Stimulated activated CD4-positive, alpha-beta T cell treated with anti-CD3 and anti-CD28 coated beads, Interleukin-4, amount 100 ng/mL, for 4 hours (primary cell): Measurements from ENCODE around the gene CDC42SE2.
"Not testable (repeated sequence)": the region's sequence is repeated elsewhere in the genome, so short reads cannot be mapped to it uniquely, and the experiment has no call there.

Source experiments
- DNase-seq, 2 experiments: peaks; one replicate each; pipeline ENCODE4 v3.0.0-alpha.2; 2020

Gene CDC42SE2

DNA sequence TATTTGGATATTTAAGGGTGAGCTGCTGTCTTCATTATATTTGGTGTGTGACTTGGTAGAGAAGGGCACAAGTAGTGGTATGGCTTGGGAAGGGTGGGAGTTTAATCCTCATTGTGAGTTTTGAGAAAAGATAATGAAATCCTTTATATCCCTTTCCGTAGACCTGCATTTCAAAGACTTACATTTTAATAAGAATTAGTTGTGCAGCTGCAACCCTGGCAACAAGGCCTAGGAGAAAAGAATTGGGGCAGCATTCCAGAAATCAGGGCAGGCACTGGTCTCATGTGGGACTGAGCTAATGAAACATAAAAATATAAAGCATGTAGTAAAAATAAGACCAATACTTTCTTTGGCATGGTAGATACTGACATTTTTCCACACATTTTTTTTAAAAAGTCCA lies 60.5 kb downstream of the CDC42SE2 start:
- DNase-seq, result no peak

- DNase-seq, result no peak
Observed at GRCh38 chr5:131328536-131329285, 64.9 kb downstream of the CDC42SE2 start.

GRCh38 chr5:131329286-131329560 lies 65.4 kb downstream of the CDC42SE2 start:
- no peak for DNase-seq

GRCh38 chr5:131330031-131330430 lies 66.2 kb downstream of the CDC42SE2 start:
- no peak for DNase-seq

GRCh38 chr5:131335756-131336155 lies 71.9 kb downstream of the CDC42SE2 start:
- not testable (repeated sequence) for DNase-seq

GRCh38 chr5:131336801-131337200 lies 72.9 kb downstream of the CDC42SE2 start:
- DNase-seq, result not testable (repeated sequence)

GRCh38 chr5:131337240-131338050 lies 73.6 kb downstream of the CDC42SE2 start:
- DNase-seq, result peak in 1 of 2 experiments; percentile 12

GRCh38 chr5:131338051-131338453 lies 74.2 kb downstream of the CDC42SE2 start:
- no peak for DNase-seq

DNA sequence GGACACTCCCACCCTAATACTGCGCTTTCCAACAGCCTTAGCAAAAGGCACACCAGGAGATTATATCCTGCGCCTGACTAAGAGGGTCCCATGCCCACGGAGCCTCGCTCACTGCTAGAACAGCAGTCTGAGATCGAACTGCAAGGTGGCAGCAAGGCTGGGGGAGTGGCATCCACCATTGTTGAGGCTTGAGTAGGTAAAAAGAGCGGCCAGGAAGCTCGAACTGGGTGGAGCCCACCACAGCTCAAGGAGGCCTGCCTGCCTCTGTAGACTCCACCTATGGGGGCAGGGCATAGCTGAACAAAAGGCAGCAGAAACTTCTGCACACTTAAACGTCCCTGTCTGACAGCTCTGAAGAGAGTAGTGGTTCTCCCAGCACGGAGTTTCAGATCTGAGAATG lies 80.4 kb downstream of the CDC42SE2 start:
- not testable (repeated sequence) for DNase-seq

- not testable (repeated sequence) for DNase-seq
Observed at GRCh38 chr5:131346204-131346603, 82.4 kb downstream of the CDC42SE2 start.

GRCh38 chr5:131353991-131354390 lies 90.1 kb downstream of the CDC42SE2 start:
- DNase-seq, result no peak

GRCh38 chr5:131355971-131356528 lies 92.2 kb downstream of the CDC42SE2 start:
- no peak for DNase-seq

DNA sequence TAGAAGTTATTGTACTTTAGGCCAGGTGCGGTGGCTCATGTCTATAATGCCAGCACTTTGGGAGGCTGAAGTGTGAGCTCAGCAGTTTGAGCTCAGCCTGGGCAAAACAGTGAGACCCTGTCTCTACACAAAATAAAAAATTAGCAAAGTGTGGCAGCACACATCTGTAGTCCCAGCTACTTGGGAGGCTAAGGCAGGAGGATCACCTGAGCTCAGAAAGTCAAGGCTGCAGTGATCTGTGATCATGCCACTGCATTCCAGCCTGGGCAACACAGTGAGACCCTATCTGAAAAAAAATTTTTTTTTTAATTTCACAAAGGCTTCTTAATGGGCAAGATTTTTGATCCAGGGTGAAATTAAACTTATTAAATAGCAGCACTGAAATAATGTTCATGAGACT lies 92.8 kb downstream of the CDC42SE2 start:
- no peak for DNase-seq

GRCh38 chr5:131357739-131358561 lies 94.1 kb downstream of the CDC42SE2 start:
- DNase-seq, result peak; percentile 32 to 49

DNA sequence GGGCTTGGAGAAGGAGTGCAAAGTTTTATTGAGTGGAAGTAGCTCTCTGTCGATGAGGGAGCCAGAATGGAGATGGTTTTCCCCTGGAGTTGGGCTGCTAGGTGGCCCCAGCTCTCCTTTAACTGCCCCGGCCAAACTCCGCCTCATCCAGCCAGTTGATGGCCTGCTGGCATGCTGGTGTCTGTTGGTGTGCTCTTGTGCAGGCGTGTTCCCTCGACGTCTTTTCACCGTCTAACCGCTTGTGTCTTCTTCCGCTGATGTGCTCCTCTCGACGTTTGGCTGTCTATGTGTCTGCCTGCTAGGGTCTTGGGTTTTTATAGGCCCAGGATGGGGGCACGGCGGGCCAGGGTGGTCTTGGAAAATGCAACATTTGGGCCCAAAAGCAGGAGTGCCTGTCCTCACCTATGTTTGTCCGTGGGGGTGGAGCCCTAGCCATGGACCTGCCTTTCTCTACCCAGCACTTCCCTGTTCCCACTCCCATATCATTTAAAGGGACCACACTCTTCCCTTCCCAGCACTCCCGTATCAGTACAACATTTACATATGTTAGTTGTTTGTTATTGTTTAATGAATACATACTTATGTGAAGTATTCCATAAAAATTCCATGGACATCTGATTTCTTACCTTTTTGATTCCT lies 97.9 kb downstream of the CDC42SE2 start:
- DNase-seq, result no peak

DNA sequence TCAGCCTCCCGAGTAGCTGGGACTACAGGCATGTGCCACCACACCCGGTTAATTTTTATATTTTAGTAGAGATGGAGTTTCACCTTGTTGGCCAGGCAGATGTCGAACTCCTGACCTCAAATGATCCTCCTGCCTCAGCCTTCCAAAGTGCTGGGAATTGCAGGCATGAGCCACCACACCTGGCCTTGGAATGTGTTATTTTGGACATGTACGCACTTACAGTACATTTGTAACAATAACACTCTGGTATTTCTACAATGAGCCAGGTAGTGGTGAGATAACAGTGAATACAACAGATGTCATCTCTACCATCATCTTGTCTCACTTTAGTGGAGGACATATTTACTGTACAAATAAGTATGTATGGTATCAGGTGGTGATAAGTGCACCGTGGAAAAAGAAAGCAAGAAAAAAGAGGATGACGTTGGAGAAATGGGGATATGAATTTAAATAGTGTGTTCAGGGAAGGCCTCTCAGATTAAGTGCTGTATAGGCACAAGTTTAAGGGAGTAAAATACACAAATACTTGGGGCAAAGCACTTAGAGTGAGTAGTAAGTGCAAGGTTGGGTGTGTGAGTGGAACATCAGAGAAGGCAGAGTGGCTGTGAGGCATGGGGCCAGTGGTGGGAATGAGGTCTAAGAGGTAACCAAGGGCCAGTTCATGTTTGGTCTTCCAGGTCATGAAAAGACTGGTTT lies 100.1 kb downstream of the CDC42SE2 start:
- DNase-seq, result no peak

GRCh38 chr5:131364507-131365050 lies 100.7 kb downstream of the CDC42SE2 start:
- DNase-seq, result no peak

DNA sequence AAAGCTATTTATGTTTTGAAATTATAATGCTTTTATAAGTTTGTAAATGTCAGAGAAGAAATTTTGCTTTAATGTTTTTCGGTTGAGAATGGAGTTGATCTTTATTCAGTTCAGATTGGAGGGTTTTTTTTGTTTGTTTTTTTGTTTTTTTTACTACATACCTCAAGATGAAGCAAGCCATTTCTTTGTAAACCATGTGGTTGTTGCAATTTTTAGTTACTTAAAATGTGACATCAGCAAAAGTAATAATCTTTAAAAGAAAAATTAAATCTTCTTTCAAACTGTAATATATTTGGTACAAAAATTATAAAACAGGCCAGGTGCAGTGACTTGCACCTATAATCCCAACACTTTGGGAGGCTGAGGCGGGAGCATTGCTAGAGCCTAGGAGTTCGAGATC lies 102.6 kb downstream of the CDC42SE2 start:
- DNase-seq, result no peak

DNA sequence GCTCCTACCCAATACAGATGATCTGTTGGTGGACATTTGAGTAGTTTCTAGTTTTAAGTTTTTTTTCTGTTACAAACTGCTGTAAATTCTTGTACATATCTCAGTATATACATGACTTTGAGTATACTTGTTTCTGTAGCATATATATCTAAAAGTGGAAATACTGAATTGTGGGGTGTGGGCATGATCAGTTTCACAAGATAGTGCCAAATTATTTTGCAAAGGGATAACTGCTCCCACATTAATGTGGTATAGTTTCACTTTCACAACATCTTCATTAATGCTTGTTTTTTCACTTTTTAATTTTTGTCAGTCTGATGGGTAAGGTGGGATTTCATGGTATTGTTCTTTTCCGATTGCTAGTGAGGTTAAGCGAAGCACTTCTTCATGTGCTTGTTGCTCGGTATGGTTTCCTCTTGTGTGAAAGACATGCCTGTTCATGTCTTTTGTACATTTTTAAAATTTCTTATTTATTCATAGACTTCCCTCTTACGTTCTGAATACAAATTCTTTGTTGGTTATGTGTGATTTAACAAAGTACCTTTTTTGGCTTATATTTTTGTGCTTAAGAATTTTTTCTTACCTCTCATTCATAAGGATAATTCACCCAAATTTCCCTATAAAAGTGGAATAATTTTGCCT lies 103.5 kb downstream of the CDC42SE2 start:
- DNase-seq, result no peak

DNA sequence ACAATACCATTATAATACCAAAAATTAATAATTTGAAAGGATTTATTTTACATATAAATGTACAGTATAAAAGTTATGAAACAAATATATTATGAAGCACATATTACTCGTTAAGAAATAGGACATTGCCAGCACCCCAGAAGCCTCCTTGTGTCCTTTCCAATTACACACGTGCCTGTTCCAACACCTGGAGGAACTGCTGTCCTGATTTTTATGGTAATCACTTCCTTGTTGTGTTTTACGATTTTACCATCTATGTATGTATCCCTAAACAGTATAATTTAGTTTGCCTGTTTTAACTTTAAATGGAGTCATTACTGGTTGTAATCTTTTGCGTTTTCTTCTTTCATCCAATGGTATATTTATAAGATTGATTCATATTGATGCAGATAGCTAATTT lies 105.0 kb downstream of the CDC42SE2 start:
- DNase-seq, result no peak

DNA sequence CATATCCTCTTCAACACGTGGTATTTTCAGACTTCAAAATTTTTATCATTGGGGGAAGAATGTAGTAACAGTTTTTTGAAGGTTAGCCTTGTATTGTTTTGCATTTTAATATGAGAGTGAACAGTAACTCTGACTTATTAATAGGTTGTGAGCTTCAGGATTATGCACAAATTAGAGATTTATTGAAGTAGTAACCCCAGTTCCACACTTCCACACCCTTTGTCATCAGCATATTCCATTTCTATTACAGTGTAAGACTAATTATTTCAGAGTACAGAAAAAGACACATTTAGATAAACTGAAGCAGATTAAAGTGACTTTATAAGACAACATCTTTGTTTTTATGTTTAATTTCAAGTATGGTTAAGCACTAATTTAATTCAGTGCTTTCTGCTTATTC lies 105.7 kb downstream of the CDC42SE2 start:
- DNase-seq, result no peak
